HCT116 (cell line): Measurements from ENCODE around the gene PAXIP1. TPM values are rescaled to one million over a fixed set of nuclear protein-coding genes. Genes with fewer than 3 reads are reported as not detected.

ENCODE experiments used
- ATF3 ChIP-seq: IDR thresholded peaks from 2 replicates; pipeline ENCODE4 v1.6.1; 2012
- CEBPB ChIP-seq: IDR thresholded peaks from 2 replicates; pipeline ENCODE4 v1.6.1; 2012; ENCODE audit warnings: low read depth
- ELF1 ChIP-seq: IDR thresholded peaks from 2 replicates; pipeline ENCODE4 v1.6.1; 2012; ENCODE audit warnings: low read depth, borderline replicate concordance
- EZH2phosphoT487 ChIP-seq: fragments of 200-600 bp; IDR thresholded peaks from 2 replicates; pipeline ENCODE4 v1.6.1; 2018; ENCODE audit warnings: antibody characterized with exemption, borderline replicate concordance
- RAD21 ChIP-seq: IDR thresholded peaks from 2 replicates; pipeline ENCODE4 v1.6.1; 2012; ENCODE audit warnings: low read depth, mild to moderate bottlenecking
- REST ChIP-seq: IDR thresholded peaks from 2 replicates; pipeline ENCODE4 v1.6.1; 2012; ENCODE audit warnings: low read depth
- SP1 ChIP-seq: IDR thresholded peaks from 2 replicates; pipeline ENCODE4 v1.6.1; 2012; ENCODE audit warnings: low read depth
- YY1 ChIP-seq: IDR thresholded peaks from 2 replicates; pipeline ENCODE4 v1.6.1; 2011; ENCODE audit warnings: low read length, low read depth, moderate library complexity, mild to moderate bottlenecking; ENCODE audit not compliant: insufficient replicate concordance; ENCODE audit errors: extremely low read depth
- total RNA-seq: library from RNA; stranded (reverse); gene quantifications from one replicate; pipeline ENCODE4 v1.2.1, GENCODE V29; 2021; ENCODE audit not compliant: unreplicated experiment

PAXIP1 gene
- total RNA-seq, 1 experiment from 2014 or later = 20.4 TPM

- TF ChIP-seq ATF3 = no peak
- TF ChIP-seq REST = no peak
- TF ChIP-seq YY1 = no peak
- no peak for TF ChIP-seq EZH2phosphoT487
- no peak for TF ChIP-seq SP1
- no peak for TF ChIP-seq ELF1
- TF ChIP-seq CEBPB = no peak
- no peak for TF ChIP-seq RAD21
Observed at GRCh38 chr7:155003376-155004214, 671 bp upstream of the PAXIP1 start (continued).
